ENCODE results near the gene WNK3. TPM values are rescaled to one million over a fixed set of nuclear protein-coding genes. Genes with fewer than 3 reads are reported as not detected.
A peak's percentile ranks its signal among the peaks of the same experiment; 100 is the strongest.

WNK3 gene
- polyA plus RNA-seq (2012; rRNA removed): 0.54 and 0.73 TPM in 2 replicates
- polyA plus RNA-seq (2012; cell fraction: cytosol; rRNA removed): 0.66 and 0.71 TPM in 2 replicates
- 0.67 and 1.4 TPM in 2 replicates for polyA plus RNA-seq (2012; cell fraction: nucleus; rRNA removed)

- Histone ChIP-seq H3K4me2 (peak within 1 kb of the TSS; percentile 71), H3K36me3 (replicated peaks in 1 of 2; ENCODE audit: control insufficient read depth in 1 of 2, insufficient read depth in 2 of 2, low read length in 1 of 2) (no peaks in the 10 kb centered on the region), H3K9me2 (no peaks in the 10 kb centered on the region), H3K27me3 (ENCODE audit: insufficient read depth) (no peaks in the 10 kb centered on the region; the same call in 1 of the 2 replicates), H3K4me3 (ENCODE audit: low read depth in 2 of 2, low read length in 1 of 2) (peak within 1 kb of the TSS; percentile 63 to 71), H3F3A (replicated peaks; ENCODE audit: insufficient read depth) (no peaks in the 10 kb centered on the region), H3K79me2 (ENCODE audit: insufficient read depth) (0 out of 2 replicates have a peak, but pooled peaks cover 6% of the 10 kb centered on the region), H3K4me1 (ENCODE audit: control insufficient read depth in 1 of 2, insufficient read depth in 2 of 2, low read depth in 1 of 2, low read length in 1 of 2) (no peaks in the 10 kb centered on the region; a peak in 1 of 4 replicates), H2AFZ (ENCODE audit: low read depth) (peak within 1 kb of the TSS; percentile 88; the same call in 1 of the 2 replicates), H4K20me1 (ENCODE audit: insufficient read depth) (no peaks in the 10 kb centered on the region), H3K27ac (ENCODE audit: low read depth in 2 of 2, low read length in 1 of 2) (peak within 1 kb of the TSS; percentile 90 to 91), H3K9ac (peak within 1 kb of the TSS; percentile 79; the same call in 1 of the 2 replicates), H3K9me3 (no peaks in the 10 kb centered on the region)
- 44% methylated on average over 81 of the region's 88 CpGs for WGBS (ENCODE audit: low lambda C conversion rate)
- CTCF ChIA-PET: no interaction called here
- peak; percentile 86 for DNase-seq
- TF ChIP-seq NRF1 (IDR thresholded peaks at IDR 0.05; ENCODE audit: low read depth, low read length) (peak; percentile 58; the same call in 1 of the 2 replicates), EP300 (IDR thresholded peaks at IDR 0.05; ENCODE audit: borderline replicate concordance in 1 of 2, low read depth in 1 of 2, low read length in 1 of 2) (no peak)
- POLR2A ChIA-PET: interaction anchor here (0.6 to 1.0 kb wide), 3 partner anchors 180 to 675 kb away, joined by 3 read pairs; partner anchors contain the start of gene PHF8
These were observed at the start of gene WNK3 for GRCh38 chrX:54357414-54358377. Gene WNK3 (minus strand): TSS chrX:54358046.

- H3K4me2 ChIP-seq: no peak overlapping the region
These were observed 49.4 kb upstream of the WNK3 start for GRCh38 chrX:54407266-54407665.

More at GRCh38 chrX:54407266-54407665, 49.4 kb upstream of the WNK3 start:
- H3K4me1 ChIP-seq (ENCODE audit: control insufficient read depth in 1 of 2, insufficient read depth in 2 of 2, low read depth in 1 of 2, low read length in 1 of 2): no peaks in the 10 kb centered on the region
- CTCF ChIA-PET: no interaction called here
- H3F3A ChIP-seq (replicated peaks; ENCODE audit: insufficient read depth): no peaks in the 10 kb centered on the region
- no peak for DNase-seq
- H4K20me1 ChIP-seq (ENCODE audit: insufficient read depth): no peaks in the 10 kb centered on the region
- H3K9me3 ChIP-seq: no peaks in the 10 kb centered on the region
- H2AFZ ChIP-seq (ENCODE audit: low read depth): no peak overlapping the region
- H3K9me2 ChIP-seq: no peaks in the 10 kb centered on the region
- WGBS (ENCODE audit: low lambda C conversion rate): 19% methylated on average over 2 of the region's 2 CpGs
- TF ChIP-seq REST (IDR thresholded peaks at IDR 0.05; ENCODE audit: low read depth, low read length) (no peak), TCF12 (IDR thresholded peaks at IDR 0.05) (no peak), NFIC (IDR thresholded peaks at IDR 0.05; ENCODE audit: borderline replicate concordance) (no peak), FOXJ3 (CRISPR knock-in tag; IDR thresholded peaks at IDR 0.05) (no peak), RXRA (IDR thresholded peaks at IDR 0.05; ENCODE audit: borderline replicate concordance, low read depth) (no peak), CTCF (IDR thresholded peaks at IDR 0.05) (no peak), USF1 (IDR thresholded peaks at IDR 0.05; ENCODE audit: borderline replicate concordance, low read depth) (no peak), POLR2AphosphoS5 (IDR thresholded peaks at IDR 0.05; ENCODE audit: low read depth, low read length) (no peak), TEAD4 (IDR thresholded peaks at IDR 0.05; ENCODE audit: borderline replicate concordance, insufficient read depth) (no peak), EP300 (IDR thresholded peaks at IDR 0.05; ENCODE audit: borderline replicate concordance in 1 of 2, low read depth in 1 of 2, low read length in 1 of 2) (no peak), MAX (IDR thresholded peaks at IDR 0.05; ENCODE audit: low read depth) (no peak), PBX3 (IDR thresholded peaks at IDR 0.05) (no peak), FOSL2 (IDR thresholded peaks at IDR 0.05; ENCODE audit: borderline replicate concordance, low read depth) (no peak)
- no peak overlapping the region for H3K4me3 ChIP-seq (ENCODE audit: low read depth in 2 of 2, low read length in 1 of 2)
- peaks cover 15% of the 10 kb centered on the region; the same call in 1 of the 2 replicates for H3K27me3 ChIP-seq (ENCODE audit: insufficient read depth)
- H3K79me2 ChIP-seq (ENCODE audit: insufficient read depth): no peaks in the 10 kb centered on the region
- POLR2A ChIA-PET: no interaction called here
- H3K27ac ChIP-seq (ENCODE audit: low read depth in 2 of 2, low read length in 1 of 2): no peak overlapping the region
- H3K9ac ChIP-seq: no peak overlapping the region
- no peaks in the 10 kb centered on the region for H3K36me3 ChIP-seq (replicated peaks in 1 of 2; ENCODE audit: control insufficient read depth in 1 of 2, insufficient read depth in 2 of 2, low read length in 1 of 2)
